ENCODE measurements around the gene FGFBP1. TPM values are rescaled to one million over a fixed set of nuclear protein-coding genes. Genes with fewer than 3 reads are reported as not detected.
A peak's percentile ranks its signal among the peaks of the same experiment; 100 is the strongest.

The FGFBP1 gene
- polyA plus RNA-seq (ENCODE audit: insufficient read length), result not detected
- long read RNA-seq, donor 1, result 0 reads
- long read RNA-seq, donor 2, result 0 reads
- long read RNA-seq, donor 3, result 0 reads
- long read RNA-seq, donor 4, result 0 reads
- long read RNA-seq, donor 5, result 0 reads
- long read RNA-seq, donor 6, result 0 reads
- long read RNA-seq, donor 7, result 0 reads
- long read RNA-seq, donor 8, result 0 reads

- no peak for DNase-seq
These were observed at the start of gene FGFBP1 for GRCh38 chr4:15938640-15939039. Gene FGFBP1 (minus strand): TSS chr4:15938740. CDS start chr4:15936632, 2,108 bp downstream.

- DNase-seq, result no peak
These were observed 49.7 kb upstream of the FGFBP1 start for GRCh38 chr4:15988222-15988621.

GRCh38 chr4:15986907-15987306, 48.4 kb upstream of the FGFBP1 start:
- no peak for DNase-seq

- DNase-seq, result no peak
These were observed 45.1 kb upstream of the FGFBP1 start for GRCh38 chr4:15983610-15984009.

DNA sequence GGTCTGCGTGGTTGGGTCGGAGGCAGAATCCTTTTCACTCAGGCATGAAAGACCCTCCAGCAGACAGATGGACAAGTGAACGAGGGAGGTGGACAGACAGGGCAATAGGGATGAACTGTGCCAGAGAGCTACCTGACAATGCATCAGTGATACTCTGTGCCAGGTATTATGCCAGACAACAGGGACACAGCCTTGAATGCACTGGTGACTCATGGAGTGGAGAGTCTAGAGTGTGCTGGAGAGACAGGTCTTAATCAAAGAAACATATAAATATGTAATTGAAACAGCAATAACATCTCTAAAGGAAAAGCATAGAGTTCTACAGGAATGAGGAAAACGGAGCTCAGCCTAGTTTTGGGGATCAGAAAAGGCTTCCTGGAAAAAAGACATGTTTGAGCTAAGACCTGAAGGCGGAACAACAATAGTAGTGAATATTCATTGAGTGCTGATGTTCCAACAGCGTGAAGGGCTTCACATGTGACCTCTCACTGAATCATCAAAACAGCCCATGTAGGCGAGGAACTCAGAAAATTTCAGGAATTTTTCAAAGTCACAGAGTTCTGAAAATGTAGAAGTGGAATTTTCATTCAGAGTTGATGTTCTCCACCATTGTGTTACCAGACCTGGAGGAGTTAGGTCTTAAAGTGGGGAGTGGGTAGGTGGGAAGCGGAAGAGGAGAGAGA, 44.4 kb upstream of the FGFBP1 start:
- no peak for DNase-seq

GRCh38 chr4:15976456-15977447, 38.2 kb upstream of the FGFBP1 start:
- DNase-seq, result no peak

- no peak for DNase-seq
These were observed 32.7 kb upstream of the FGFBP1 start for GRCh38 chr4:15971068-15971801.

DNA sequence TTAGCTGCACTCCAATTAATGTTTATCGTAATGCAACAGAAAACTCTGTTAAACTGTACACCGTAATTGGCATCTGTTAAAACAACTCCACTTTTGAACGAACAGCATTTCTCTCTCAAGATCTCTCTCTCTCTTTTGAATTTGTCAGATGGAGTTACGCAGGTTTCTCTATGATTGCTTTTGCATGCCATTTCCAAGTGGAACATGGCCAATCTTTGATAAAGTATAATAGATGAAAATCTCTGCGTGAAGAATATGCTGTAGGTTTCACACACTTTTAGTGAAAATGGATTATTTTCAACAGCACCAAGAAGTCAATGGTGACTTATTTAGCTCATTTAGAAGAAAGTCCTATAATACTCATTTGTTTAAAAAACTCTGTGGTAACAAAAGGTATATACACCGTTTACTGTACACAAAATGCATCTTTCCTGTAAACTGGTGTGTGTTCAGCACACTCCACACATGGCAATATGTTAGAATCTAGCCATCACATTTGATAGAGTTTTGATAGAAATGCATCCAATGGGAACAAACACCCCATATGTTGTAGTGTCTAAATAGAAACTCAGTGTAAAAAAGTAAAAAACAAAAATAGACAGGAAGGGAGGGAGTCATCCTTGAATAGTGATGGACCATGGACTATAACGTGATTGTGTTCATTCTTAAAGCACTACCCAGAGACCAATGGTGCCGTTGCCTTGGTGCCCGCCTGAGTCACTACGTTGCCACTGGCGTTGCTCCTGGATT, 30.2 kb upstream of the FGFBP1 start:
- DNase-seq, result no peak

GRCh38 chr4:15965325-15965724, 26.8 kb upstream of the FGFBP1 start:
- DNase-seq, result no peak

DNA sequence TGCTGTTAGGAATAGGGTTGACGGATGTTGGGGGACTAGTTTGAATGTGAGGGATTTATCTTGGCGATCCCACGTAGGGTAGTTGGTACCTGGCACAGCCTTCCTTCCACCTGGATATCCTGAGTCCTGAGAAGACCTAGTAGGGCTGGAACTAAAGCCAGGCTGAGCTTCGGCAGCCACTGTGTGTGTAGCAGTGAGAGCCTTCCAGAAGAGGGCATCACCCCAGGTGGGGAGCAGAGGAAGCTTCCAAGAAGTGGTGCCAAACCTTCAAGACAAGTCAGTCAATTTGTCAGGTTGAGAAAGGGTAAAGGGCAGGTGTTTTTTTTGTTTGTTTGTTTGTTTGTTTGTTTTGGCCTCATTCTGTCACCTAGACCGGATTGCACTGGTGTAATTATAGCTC, 25.6 kb upstream of the FGFBP1 start:
- no peak for DNase-seq

DNA sequence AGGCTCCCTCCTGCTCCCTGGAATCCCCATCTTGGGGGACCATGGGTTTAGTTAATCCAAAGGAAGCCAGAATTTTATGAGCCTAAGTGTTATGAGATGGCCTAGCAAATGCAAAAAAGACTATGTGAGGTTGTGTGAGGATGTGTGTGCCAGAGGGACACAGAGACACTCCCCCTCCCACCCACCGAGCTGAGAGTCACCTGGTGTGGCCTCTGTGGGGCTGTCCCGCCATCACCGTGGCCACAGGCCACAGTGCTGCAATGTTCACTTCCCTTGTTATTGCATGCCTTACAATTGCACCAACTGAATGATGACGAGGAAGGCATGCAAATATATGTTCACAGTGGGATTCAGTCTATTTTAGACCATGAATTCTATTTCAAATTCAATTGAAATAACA, 25.0 kb upstream of the FGFBP1 start:
- no peak for DNase-seq

DNA sequence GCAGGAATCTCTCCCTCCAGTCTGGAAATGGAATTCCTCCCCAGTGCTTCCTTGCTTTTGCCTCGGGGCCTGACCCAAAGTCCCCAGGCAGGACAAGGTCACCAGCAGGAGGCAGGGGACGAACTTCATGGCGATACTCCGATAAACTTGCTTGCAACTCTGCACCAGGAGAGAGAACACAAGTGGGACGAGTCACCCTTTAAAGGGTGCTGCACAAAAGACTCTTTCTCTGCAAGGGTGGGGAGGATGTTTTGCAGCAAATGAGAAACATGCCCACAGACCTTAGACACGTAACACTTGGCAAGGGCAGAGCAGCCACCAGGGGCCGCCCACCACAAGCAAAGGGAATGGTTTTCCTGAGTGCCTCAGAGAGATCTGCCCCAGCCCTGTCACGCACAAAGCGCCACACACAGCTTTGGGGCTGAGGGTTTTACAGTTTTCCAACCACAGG, 24.5 kb upstream of the FGFBP1 start, which contains the start of gene FGFBP2:
TSS of gene FGFBP2 (minus strand) at position 175 of the 451 bp plus-strand sequence. CDS start at position 129, 46 bp downstream.
- no peak for DNase-seq

GRCh38 chr4:15961781-15962510, 23.4 kb upstream of the FGFBP1 start:
- DNase-seq, result no peak

GRCh38 chr4:15958562-15958961, 20.0 kb upstream of the FGFBP1 start:
- no peak for DNase-seq

DNA sequence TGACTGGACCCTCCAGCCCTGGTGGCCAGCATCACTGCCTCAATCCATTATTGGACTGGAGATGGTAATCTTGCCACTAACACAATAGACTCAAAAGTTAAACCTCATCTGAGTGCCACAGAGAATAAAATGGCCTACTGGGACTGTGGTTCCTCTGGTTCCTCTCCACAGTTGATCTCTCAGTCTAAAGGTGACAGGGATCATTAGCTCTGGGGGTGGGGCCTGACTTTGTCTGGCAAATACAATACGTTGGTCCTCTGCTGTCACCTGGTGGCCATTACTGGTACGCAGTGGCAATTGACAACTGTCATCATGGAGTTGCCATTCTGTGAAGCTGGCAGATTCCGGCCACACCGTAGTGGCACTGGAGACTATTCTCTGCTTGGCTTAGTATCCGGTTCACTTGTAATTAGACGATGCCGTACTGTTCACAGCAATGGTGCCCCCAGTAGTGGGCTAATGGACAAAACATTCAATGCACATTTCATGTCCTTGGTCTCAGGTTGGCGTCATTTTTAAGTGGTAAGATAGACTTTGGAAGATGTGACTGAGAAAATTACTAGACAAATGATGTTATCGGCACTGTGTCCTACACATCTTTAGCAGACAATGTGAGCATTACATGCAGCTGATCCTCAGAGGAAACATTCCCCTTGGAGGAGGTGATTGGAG, 17.8 kb upstream of the FGFBP1 start:
- peak; percentile 40 for DNase-seq

DNA sequence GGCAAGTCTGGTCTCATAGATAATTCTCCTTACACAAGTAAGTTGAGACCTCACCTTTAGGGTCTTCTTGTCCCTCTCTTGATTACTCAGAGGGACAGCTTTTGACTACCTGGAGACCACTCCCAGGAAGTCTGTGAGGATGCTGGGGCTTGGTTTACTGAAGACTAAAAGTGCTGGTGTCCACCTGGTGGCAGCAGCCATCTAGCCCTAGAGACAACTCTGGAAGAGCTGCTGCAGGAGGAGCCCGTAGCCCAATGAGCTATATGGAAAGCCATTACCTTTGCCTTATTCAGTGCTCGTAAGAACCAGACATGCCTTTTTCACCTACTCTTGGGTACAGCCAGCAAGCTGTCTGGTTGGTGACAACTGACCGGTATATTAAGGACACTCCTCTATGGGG, 17.1 kb upstream of the FGFBP1 start:
- DNase-seq, result no peak

- DNase-seq, result no peak
These were observed 15.1 kb upstream of the FGFBP1 start for GRCh38 chr4:15953625-15954024.

- no peak for DNase-seq
These were observed 13.2 kb upstream of the FGFBP1 start for GRCh38 chr4:15951781-15952180.

DNA sequence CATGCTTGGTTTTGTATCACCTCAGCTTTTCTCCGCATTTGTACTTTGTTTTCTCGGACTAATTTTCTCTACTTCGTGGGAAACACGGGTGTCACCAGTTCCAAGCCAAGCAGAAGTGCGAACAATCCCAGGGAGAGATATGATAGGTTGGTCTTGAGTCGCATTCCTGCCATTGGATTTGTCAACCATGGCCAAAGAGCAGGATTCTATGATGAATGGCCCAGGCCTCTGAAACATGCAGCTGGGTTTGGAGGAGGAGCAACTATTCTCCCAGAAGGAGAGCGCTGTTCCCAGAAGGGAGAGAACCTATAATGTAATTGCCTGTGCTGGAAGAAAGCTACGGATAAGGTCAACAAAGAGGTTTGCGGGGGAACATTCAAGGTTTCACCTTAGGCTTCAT, 10.3 kb upstream of the FGFBP1 start:
- DNase-seq, result no peak

- no peak for DNase-seq
These were observed 9.1 kb upstream of the FGFBP1 start for GRCh38 chr4:15947684-15948083.

All from left kidney (tissue), 8 donors.